GM21526 (cell line): Measurements from ENCODE around the gene TRIP4.

Experiments
- ATAC-seq: cut with Tn5 transposase; IDR thresholded peaks from one replicate; pipeline ENCODE4 v1.9.1; 2021; ENCODE audit warnings: moderate library complexity; ENCODE audit not compliant: unreplicated experiment, low FRiP score

The TRIP4 gene

DNA sequence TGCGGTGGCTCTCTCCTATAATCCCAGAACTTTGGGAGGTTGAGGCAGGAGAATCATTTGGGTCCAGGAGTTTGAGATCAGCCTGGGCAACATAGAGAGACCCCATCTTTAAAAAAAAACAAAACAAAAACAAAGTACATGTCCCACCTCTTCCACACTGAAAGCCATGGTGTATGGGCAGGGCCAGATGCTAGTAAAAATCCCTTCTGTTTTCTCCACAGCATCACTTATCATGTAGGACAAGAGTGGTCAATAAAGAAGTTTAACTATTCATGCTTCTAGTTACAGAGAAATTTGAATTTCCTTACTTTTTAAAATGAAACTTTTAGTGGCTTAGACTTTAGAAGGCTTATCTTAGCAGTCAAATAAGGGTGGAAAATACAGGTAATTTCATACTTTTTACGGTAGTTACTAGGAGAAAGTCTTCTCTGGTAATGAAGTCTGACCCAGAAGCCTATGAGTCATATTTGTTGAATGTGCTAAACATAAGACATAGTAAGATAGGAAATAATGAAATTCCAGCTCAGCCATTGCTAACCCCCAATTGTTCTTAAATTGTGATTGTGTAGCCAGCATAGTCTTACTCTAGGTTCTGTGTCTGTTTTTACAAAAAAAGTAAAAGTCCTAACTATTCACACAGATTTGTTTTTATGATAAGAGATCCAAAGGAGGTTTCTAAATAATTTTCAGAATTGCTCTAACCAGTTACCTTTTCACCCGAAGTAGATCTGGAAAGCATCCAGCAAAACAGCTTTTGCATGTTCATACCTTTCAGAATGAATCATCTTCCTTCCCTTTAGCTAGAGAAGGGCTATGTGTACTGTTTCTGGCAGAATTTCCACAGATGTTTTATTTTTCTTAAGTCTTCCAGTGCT is 56.3 kb downstream of the TRIP4 start:
- peak; percentile 54 for ATAC-seq

GRCh38 chr15:64444836-64445235 is 57.2 kb downstream of the TRIP4 start:
- ATAC-seq = no peak

- no peak for ATAC-seq
These were observed 60.1 kb downstream of the TRIP4 start for GRCh38 chr15:64447536-64448315.

GRCh38 chr15:64452988-64453688 is 65.5 kb downstream of the TRIP4 start:
- ATAC-seq = no peak

- ATAC-seq = no peak
These were observed 66.0 kb downstream of the TRIP4 start for GRCh38 chr15:64453689-64454037.

GRCh38 chr15:64454282-64454681 is 66.6 kb downstream of the TRIP4 start:
- no peak for ATAC-seq

DNA sequence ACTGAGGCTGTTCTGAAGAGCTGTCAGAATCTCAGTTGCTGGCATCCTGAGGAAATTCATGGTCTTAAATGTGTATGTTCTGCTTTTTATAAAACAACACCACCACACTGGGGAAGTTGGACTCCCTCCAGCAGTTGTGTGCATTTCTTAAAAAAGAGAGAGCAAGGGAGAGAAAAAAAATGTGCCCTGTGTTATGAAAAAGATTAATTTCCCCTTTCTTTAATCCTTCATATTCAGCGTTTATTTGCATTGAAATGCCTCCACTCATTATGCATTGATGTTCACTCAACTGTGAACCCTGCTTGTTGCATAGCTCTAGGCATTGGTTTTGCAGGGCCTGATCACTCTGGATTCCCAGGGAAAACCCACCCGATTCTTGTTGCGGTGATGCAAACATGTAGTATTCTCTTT is 68.3 kb downstream of the TRIP4 start:
- ATAC-seq = no peak

- no peak for ATAC-seq
These were observed 69.0 kb downstream of the TRIP4 start for GRCh38 chr15:64456634-64457108.

GRCh38 chr15:64459066-64459781 is 71.6 kb downstream of the TRIP4 start:
- no peak for ATAC-seq

- no peak for ATAC-seq
These were observed 72.6 kb downstream of the TRIP4 start, which contains the start of gene ZNF609 for GRCh38 chr15:64460206-64460723. Gene ZNF609, plus strand, starts transcription at chr15:64460578. Its CDS starts 38,842 bp downstream, at chr15:64499420.

DNA sequence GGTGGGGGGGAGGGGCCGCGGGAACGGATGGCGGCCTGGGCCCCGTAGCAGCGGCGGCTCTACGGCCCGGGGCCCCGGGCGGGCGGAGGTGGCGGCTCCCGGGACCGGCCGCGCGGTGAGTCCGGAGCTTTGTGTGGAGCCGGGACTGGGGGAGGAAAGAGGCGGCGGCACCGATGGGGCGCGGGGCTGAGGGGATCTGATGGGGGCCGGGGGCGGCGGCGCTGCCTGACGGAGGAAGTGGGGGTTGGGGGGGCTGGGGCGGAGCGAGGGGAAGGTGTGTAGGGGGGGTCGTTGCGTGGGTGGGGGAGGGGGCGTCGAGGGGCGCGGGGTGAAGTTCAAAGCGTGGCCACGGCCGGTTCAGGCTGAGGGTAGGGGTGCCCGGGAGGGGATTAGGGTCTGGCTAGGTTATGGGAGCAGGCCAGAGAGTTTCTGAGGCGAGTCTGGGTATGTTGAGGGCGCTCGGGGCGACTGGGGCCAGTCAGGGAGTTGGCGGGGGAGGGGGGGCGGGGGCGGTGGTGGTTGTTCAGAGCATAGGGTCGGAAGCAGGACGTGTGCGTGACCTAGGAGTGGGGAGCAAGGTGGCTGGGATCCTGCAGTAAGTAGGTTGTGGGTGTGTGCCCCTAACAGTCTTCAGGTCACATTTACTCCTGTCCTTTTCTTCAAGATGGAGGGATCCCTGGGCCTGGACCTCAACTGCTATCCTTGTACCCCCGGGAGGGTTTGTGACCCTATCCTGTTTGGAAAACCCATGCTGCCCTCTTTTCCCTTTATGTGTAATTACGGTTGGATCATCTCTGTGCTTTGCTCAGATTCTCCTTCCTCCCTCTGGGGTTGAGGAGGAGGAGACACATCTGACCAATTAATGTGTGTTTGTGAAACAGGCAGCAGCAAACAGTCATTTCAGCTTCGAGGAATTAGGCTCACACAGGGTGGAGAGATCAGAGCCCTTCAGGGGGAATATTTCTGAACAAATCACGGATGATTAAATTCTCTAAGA is 73.4 kb downstream of the TRIP4 start:
- ATAC-seq = no peak

GRCh38 chr15:64461721-64462162 is 74.1 kb downstream of the TRIP4 start:
- ATAC-seq = no peak

GRCh38 chr15:64462492-64462891 is 74.9 kb downstream of the TRIP4 start:
- no peak for ATAC-seq

- no peak for ATAC-seq
These were observed 76.8 kb downstream of the TRIP4 start for GRCh38 chr15:64464276-64465005.

GRCh38 chr15:64466408-64467141 is 78.9 kb downstream of the TRIP4 start:
- ATAC-seq = no peak

GRCh38 chr15:64472161-64472560 is 84.5 kb downstream of the TRIP4 start:
- ATAC-seq = no peak

GRCh38 chr15:64474846-64475245 is 87.2 kb downstream of the TRIP4 start:
- no peak for ATAC-seq
